ENCODE measurements around the gene CDC25B.

Gene CDC25B

DNA sequence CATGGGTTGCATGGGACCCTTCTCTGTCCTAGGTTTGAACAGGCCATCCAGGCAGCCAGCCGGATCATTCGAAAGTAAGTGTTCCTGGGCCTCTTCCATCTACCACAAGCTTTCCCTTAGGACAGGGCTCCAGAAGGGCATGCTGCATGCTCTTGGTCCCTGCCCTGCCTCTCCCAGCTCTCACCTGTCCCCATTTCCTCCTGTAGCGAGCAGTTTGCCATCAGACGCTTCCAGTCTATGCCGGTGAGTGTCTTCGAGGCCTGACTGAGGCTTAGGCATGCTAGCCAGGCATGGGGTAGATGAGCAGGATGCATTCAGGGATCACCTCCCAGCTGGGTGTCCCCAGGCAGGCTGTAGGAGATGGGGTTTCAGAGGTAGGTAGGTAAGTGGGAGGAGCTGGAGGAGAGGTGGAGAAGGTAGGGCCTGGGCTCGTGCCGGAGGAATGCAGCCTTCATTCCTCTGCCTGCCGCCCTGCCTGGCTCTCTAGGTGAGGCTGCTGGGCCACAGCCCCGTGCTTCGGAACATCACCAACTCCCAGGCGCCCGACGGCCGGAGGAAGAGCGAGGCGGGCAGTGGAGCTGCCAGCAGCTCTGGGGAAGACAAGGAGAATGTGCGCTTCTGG lies 4.3 kb downstream of the CDC25B start:
- DNase-seq (ENCODE audit: extremely low read depth, low read depth): no peak
- no peak for TF ChIP-seq CTCF (IDR thresholded peaks at IDR 0.05; ENCODE audit: low read depth, low read length, missing control alignments)
- H3K4me3 ChIP-seq (replicated peaks; ENCODE audit: low read depth, low read length): no peak overlapping the region

DNA sequence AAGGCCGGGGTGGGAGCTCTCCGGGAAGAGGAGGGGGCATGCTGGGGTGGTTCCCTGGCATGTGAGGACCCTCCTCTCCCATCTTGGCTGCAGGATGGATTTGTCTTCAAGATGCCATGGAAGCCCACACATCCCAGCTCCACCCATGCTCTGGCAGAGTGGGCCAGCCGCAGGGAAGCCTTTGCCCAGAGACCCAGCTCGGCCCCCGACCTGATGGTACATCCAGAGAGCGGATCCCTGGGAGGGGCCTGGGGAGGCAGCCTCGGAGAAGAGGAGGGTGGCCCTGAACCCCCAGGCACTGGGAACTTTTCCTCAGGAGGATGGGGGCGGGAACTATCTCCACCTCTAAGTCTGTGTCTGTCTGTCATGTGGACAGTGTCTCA lies 4.8 kb downstream of the CDC25B start:
- DNase-seq (ENCODE audit: extremely low read depth, low read depth): no peak
- H3K4me3 ChIP-seq (replicated peaks; ENCODE audit: low read depth, low read length): no peak overlapping the region
- TF ChIP-seq CTCF (IDR thresholded peaks at IDR 0.05; ENCODE audit: low read depth, low read length, missing control alignments): no peak

DNA sequence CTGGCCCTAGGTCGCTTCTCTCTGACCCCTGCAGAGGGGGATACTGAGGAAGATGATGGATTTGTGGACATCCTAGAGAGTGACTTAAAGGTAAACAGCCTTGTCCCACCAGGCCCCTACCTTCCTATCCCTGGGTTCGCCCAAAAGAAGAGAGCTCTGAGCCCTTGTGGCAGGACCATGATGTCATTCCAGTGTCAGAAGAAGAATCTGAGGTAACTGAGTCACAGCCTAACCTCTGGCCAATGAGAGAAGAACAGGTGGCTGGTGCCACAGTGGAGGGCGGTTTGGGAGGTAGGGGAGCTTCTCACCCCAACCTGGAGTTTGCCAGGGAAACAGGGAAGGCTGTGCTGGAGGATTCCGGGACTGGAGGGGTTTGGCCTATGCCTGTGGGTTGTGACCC lies 5.2 kb downstream of the CDC25B start:
- no peak overlapping the region for H3K4me3 ChIP-seq (replicated peaks; ENCODE audit: low read depth, low read length)
- no peak for TF ChIP-seq CTCF (IDR thresholded peaks at IDR 0.05; ENCODE audit: low read depth, low read length, missing control alignments)
- no peak for DNase-seq (ENCODE audit: extremely low read depth, low read depth)

DNA sequence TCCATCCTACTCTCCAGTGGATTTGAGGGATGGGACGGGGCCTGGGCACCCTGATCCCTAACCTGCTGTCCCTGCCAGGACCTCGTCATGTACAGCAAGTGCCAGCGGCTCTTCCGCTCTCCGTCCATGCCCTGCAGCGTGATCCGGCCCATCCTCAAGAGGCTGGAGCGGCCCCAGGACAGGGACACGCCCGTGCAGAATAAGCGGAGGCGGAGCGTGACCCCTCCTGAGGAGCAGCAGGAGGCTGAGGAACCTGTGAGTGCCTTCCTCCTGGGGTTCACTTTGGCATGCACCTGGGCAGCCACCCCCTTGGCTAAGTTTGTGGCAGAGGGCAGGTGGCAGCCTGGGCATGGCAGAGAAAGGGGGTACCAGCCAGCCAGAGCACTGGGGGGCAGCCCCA lies 5.7 kb downstream of the CDC25B start:
- no peak for TF ChIP-seq CTCF (IDR thresholded peaks at IDR 0.05; ENCODE audit: low read depth, low read length, missing control alignments)
- no peak overlapping the region for H3K4me3 ChIP-seq (replicated peaks; ENCODE audit: low read depth, low read length)
- no peak for DNase-seq (ENCODE audit: extremely low read depth, low read depth)

DNA sequence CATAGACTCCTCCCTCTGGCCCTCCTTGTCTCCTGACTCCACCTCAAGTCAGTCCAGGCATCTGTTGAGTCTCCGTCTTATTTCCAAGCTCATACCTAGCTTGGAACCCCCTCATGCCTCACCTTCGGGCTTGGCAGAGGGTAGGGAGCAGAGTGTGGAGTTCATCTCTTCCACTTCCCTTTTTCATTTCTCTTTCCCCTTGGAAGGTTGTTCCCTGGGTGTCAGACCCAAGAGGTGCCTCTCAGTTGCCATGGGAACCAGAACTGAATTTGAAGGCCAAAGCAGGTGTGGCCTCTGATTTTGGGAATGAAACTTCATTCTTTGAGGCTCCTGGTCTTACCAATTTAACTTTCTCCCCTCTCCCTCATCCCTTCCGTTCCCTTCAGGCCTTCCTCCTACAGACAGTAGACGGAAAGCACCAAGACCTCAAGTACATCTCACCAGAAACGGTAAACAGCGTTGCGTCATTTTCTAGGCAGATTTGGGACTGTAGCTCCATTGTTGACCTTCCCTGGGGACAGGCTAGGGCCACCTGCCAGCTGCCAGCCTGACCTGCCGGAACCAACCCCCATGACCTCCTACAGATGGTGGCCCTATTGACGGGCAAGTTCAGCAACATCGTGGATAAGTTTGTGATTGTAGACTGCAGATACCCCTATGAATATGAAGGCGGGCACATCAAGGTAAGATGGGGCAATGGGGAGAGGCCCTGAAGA lies 6.6 kb downstream of the CDC25B start:
- no peak overlapping the region for H3K4me3 ChIP-seq (replicated peaks; ENCODE audit: low read depth, low read length)
- TF ChIP-seq CTCF (IDR thresholded peaks at IDR 0.05; ENCODE audit: low read depth, low read length, missing control alignments): no peak
- DNase-seq (ENCODE audit: extremely low read depth, low read depth): no peak

DNA sequence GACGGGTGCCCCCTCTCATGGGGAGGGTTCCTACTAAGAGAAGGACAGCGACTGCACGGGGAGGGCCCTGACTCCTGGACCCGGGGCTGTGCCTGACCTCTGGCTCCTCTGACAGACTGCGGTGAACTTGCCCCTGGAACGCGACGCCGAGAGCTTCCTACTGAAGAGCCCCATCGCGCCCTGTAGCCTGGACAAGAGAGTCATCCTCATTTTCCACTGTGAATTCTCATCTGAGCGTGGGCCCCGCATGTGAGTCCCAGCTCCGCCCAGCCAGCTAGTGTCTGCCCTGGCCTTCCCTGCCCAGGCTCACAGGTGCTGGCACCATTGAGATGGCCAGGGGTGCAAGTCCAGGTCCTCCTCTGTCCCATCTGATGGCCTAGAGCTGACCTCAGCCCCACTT lies 7.2 kb downstream of the CDC25B start:
- DNase-seq (ENCODE audit: extremely low read depth, low read depth): no peak
- no peak overlapping the region for H3K4me3 ChIP-seq (replicated peaks; ENCODE audit: low read depth, low read length)
- TF ChIP-seq CTCF (IDR thresholded peaks at IDR 0.05; ENCODE audit: low read depth, low read length, missing control alignments): no peak
